K562 (cell line): ENCODE data around the gene DHDH. TPM values are rescaled to one million over a fixed set of nuclear protein-coding genes. Genes with fewer than 3 reads are reported as not detected.

Source experiments
- CBX8 ChIP-seq: fragments of 200-600 bp; sonication (generic); IDR thresholded peaks from 2 replicates; pipeline ENCODE4 v1.6.1; 2012; ENCODE audit warnings: borderline replicate concordance, mixed run types, low read depth, mild to moderate bottlenecking, moderate library complexity, mixed read lengths, low read length, control low read depth, inconsistent platforms; ENCODE audit not compliant: poor library complexity, severe bottlenecking; ENCODE audit errors: extremely low read depth
- COPS2 ChIP-seq: fragments of 450-650 bp; conservative IDR thresholded peaks from 2 replicates; pipeline ENCODE4 v1.6.1; 2016; ENCODE audit warnings: mild to moderate bottlenecking, moderate library complexity
- CREM ChIP-seq: IDR thresholded peaks from 2 replicates; pipeline ENCODE4 v1.6.1; 2014; ENCODE audit warnings: antibody characterized with exemption, low read depth
- ESRRA ChIP-seq: fragments of 450-650 bp; IDR thresholded peaks from 2 replicates; pipeline ENCODE4 v1.6.1; 2014; ENCODE audit warnings: low read depth, mild to moderate bottlenecking, moderate library complexity, borderline replicate concordance
- KLF1 ChIP-seq: fragments of 450-650 bp; IDR thresholded peaks from 2 replicates; pipeline ENCODE4 v1.6.1; 2016; ENCODE audit warnings: missing genetic modification characterization, missing compliant biosample characterization
- POLR2G ChIP-seq: fragments of 200-400 bp; formaldehyde crosslinking; IDR thresholded peaks from 2 replicates; pipeline ENCODE4 v1.6.1; 2017; ENCODE audit warnings: low read depth, mild to moderate bottlenecking, antibody characterized with exemption, low read length, moderate library complexity
- POLR3A ChIP-seq: IDR thresholded peaks from 2 replicates; pipeline ENCODE4 v1.6.1; 2011; ENCODE audit warnings: borderline replicate concordance, mild to moderate bottlenecking, moderate library complexity; ENCODE audit not compliant: insufficient read length, insufficient read depth; ENCODE audit errors: extremely low read depth
- SIX5 ChIP-seq, 2 experiments: IDR thresholded peaks; 2 replicates each; pipeline ENCODE4 v1.6.1; 2011; ENCODE audit warnings: low read length in 2 of 2, borderline replicate concordance in 1 of 2, low read depth in 1 of 2, mild to moderate bottlenecking in 1 of 2, moderate library complexity in 1 of 2; ENCODE audit not compliant: insufficient read depth in 1 of 2
- THRAP3 ChIP-seq: fragments of 450-650 bp; IDR thresholded peaks from 2 replicates; pipeline ENCODE4 v1.6.1; 2016; ENCODE audit warnings: mild to moderate bottlenecking, inconsistent platforms, borderline replicate concordance
- XRCC5 ChIP-seq: fragments of 200-400 bp; formaldehyde crosslinking; IDR thresholded peaks from 2 replicates; pipeline ENCODE4 v1.6.1; 2017; ENCODE audit warnings: low read depth, mild to moderate bottlenecking, low read length
- polyA plus RNA-seq, 8 experiments: library from polyadenylated mRNA; depleted of rRNA in 4 of 8; stranded (reverse) in 5 of 8; unstranded in 3 of 8; fragments of >200 nt; fragmentation: Nextera tagmentation in 2 of 8; fragmentation: Illumina TruSeq in 1 of 8; extraction: Ambion mirVana in 2 of 8; extraction: Trizol in 1 of 8; gene quantifications; 2 replicates each; pipeline versions ENCODE4 v1.2.1 to v1.2.3, GENCODE V29; 2011 to 2014; ENCODE audit warnings: inconsistent platforms in 1 of 8, missing spikeins in 1 of 8
- total RNA-seq, 7 experiments: library from RNA; depleted of rRNA in 6 of 7; stranded (reverse); fragments of >200 nt in 6 of 7; fragmentation: Illumina TruSeq in 2 of 7; extraction: Trizol in 2 of 7; gene quantifications; 2 replicates each; pipeline versions ENCODE4 v1.2.1 to v1.2.3, GENCODE V29; 2011 to 2021; ENCODE audit warnings: low replicate concordance in 1 of 7
- TF ChIP-seq, protein P1 (sequence below): fragments of 200-600 bp; sonication (generic); IDR thresholded peaks from one replicate; pipeline ENCODE4 v1.6.1; 2012; ENCODE audit warnings: mild to moderate bottlenecking, low read depth, low read length, inconsistent platforms
- TF ChIP-seq, protein P2 (sequence below): fragments of 450-650 bp; IDR thresholded peaks from 2 replicates; pipeline ENCODE4 v1.6.1; 2016; ENCODE audit warnings: low read depth, mild to moderate bottlenecking, moderate library complexity
- TF ChIP-seq, protein P3 (sequence below): IDR thresholded peaks from 3 replicates; pipeline ENCODE4 v1.6.1; 2011; ENCODE audit warnings: borderline replicate concordance, mild to moderate bottlenecking; ENCODE audit not compliant: insufficient read length, insufficient read depth

DHDH gene
- total and polyA plus RNA-seq, 9 of the 15 experiments (the other 6 are each of a cell fraction or from before 2014, with no cell fraction given) = 0.37 to 1.9 (median 0.87) TPM

DNA sequence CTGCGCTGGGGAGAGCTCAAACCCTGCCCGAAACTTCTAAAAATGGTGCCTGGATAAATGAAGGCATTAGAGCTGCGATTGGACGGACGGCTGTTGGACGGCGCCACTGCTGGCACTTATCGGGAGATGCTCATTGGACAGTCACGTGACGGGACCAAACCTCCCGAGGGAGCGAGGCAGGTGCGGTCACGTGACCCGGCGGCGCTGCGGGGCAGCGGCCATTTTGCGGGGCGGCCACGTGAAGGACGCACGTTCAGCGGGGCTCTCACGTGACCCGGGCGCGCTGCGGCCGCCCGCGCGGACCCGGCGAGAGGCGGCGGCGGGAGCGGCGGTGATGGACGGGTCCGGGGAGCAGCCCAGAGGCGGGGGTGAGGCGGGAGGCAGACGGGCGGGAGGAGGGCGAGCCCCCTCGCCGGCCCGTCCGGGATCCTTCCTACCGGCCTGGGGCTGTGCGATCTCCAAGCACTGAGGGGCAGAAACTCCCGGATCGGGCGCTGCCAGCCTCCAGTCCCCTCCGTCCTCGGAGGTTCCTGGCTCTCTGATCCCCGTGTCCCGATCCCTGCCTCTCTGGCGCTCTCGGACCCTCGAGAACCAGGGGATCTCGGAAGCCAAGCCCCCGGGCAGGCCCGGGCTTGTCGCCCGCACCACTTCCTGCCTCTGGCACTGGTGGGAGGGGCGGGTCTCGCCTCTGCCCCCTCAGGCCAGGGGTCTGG is 21.3 kb downstream of the DHDH start, which contains the start of gene BAX (continued):
- TF ChIP-seq, protein P1, sequence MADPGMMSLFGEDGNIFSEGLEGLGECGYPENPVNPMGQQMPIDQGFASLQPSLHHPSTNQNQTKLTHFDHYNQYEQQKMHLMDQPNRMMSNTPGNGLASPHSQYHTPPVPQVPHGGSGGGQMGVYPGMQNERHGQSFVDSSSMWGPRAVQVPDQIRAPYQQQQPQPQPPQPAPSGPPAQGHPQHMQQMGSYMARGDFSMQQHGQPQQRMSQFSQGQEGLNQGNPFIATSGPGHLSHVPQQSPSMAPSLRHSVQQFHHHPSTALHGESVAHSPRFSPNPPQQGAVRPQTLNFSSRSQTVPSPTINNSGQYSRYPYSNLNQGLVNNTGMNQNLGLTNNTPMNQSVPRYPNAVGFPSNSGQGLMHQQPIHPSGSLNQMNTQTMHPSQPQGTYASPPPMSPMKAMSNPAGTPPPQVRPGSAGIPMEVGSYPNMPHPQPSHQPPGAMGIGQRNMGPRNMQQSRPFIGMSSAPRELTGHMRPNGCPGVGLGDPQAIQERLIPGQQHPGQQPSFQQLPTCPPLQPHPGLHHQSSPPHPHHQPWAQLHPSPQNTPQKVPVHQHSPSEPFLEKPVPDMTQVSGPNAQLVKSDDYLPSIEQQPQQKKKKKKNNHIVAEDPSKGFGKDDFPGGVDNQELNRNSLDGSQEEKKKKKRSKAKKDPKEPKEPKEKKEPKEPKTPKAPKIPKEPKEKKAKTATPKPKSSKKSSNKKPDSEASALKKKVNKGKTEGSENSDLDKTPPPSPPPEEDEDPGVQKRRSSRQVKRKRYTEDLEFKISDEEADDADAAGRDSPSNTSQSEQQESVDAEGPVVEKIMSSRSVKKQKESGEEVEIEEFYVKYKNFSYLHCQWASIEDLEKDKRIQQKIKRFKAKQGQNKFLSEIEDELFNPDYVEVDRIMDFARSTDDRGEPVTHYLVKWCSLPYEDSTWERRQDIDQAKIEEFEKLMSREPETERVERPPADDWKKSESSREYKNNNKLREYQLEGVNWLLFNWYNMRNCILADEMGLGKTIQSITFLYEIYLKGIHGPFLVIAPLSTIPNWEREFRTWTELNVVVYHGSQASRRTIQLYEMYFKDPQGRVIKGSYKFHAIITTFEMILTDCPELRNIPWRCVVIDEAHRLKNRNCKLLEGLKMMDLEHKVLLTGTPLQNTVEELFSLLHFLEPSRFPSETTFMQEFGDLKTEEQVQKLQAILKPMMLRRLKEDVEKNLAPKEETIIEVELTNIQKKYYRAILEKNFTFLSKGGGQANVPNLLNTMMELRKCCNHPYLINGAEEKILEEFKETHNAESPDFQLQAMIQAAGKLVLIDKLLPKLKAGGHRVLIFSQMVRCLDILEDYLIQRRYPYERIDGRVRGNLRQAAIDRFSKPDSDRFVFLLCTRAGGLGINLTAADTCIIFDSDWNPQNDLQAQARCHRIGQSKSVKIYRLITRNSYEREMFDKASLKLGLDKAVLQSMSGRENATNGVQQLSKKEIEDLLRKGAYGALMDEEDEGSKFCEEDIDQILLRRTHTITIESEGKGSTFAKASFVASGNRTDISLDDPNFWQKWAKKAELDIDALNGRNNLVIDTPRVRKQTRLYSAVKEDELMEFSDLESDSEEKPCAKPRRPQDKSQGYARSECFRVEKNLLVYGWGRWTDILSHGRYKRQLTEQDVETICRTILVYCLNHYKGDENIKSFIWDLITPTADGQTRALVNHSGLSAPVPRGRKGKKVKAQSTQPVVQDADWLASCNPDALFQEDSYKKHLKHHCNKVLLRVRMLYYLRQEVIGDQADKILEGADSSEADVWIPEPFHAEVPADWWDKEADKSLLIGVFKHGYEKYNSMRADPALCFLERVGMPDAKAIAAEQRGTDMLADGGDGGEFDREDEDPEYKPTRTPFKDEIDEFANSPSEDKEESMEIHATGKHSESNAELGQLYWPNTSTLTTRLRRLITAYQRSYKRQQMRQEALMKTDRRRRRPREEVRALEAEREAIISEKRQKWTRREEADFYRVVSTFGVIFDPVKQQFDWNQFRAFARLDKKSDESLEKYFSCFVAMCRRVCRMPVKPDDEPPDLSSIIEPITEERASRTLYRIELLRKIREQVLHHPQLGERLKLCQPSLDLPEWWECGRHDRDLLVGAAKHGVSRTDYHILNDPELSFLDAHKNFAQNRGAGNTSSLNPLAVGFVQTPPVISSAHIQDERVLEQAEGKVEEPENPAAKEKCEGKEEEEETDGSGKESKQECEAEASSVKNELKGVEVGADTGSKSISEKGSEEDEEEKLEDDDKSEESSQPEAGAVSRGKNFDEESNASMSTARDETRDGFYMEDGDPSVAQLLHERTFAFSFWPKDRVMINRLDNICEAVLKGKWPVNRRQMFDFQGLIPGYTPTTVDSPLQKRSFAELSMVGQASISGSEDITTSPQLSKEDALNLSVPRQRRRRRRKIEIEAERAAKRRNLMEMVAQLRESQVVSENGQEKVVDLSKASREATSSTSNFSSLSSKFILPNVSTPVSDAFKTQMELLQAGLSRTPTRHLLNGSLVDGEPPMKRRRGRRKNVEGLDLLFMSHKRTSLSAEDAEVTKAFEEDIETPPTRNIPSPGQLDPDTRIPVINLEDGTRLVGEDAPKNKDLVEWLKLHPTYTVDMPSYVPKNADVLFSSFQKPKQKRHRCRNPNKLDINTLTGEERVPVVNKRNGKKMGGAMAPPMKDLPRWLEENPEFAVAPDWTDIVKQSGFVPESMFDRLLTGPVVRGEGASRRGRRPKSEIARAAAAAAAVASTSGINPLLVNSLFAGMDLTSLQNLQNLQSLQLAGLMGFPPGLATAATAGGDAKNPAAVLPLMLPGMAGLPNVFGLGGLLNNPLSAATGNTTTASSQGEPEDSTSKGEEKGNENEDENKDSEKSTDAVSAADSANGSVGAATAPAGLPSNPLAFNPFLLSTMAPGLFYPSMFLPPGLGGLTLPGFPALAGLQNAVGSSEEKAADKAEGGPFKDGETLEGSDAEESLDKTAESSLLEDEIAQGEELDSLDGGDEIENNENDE = no peak
- TF ChIP-seq POLR2G (peak; percentile 82), CREM (peak; percentile 87), XRCC5 (0 out of 2 replicates have a peak, but pooled peaks have one; percentile 18), THRAP3 (no peak), ESRRA (peak; percentile 77; the same call in 1 of the 2 replicates), CBX8 (no peak), SIX5 (IDR thresholded peaks at IDR 0.05; ENCODE audit: borderline replicate concordance in 1 of 2, insufficient read depth in 1 of 2, low read depth in 1 of 2, low read length in 2 of 2) (peak; percentile 58 to 62; a peak in 3 of 4 replicates), KLF1 (tag) (no peak), COPS2 (no peak), POLR3A (no peak)
- TF ChIP-seq, protein P2, sequence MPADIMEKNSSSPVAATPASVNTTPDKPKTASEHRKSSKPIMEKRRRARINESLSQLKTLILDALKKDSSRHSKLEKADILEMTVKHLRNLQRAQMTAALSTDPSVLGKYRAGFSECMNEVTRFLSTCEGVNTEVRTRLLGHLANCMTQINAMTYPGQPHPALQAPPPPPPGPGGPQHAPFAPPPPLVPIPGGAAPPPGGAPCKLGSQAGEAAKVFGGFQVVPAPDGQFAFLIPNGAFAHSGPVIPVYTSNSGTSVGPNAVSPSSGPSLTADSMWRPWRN = no peak
- TF ChIP-seq, protein P3, sequence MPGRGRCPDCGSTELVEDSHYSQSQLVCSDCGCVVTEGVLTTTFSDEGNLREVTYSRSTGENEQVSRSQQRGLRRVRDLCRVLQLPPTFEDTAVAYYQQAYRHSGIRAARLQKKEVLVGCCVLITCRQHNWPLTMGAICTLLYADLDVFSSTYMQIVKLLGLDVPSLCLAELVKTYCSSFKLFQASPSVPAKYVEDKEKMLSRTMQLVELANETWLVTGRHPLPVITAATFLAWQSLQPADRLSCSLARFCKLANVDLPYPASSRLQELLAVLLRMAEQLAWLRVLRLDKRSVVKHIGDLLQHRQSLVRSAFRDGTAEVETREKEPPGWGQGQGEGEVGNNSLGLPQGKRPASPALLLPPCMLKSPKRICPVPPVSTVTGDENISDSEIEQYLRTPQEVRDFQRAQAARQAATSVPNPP = no peak
